Measurements from ENCODE around the gene XRCC2. TPM values are rescaled to one million over a fixed set of nuclear protein-coding genes. Genes with fewer than 3 reads are reported as not detected.

Gene XRCC2
- total and polyA plus RNA-seq, 2 donors from 2014 or later: 0.22 to 0.44 TPM

- Histone ChIP-seq H3K9ac (ENCODE audit: low read length in 3 of 3) (no peak overlapping the region), H3K4me3 (ENCODE audit: low read length in 3 of 3) (no peak overlapping the region), H3K27ac (ENCODE audit: low read depth in 2 of 2, low read length in 2 of 2) (no peak overlapping the region), H3K9me3 (ENCODE audit: control insufficient read depth in 2 of 3, insufficient read depth in 1 of 3, low read length in 3 of 3) (no peaks in the 10 kb centered on the region), H3K4me1 (ENCODE audit: control insufficient read depth in 2 of 3, insufficient read depth in 2 of 3, low read depth in 1 of 3, low read length in 3 of 3) (no peaks in the 10 kb centered on the region), H3K27me3 (ENCODE audit: control insufficient read depth, insufficient read depth, low read length) (no peaks in the 10 kb centered on the region), H3K36me3 (ENCODE audit: control insufficient read depth in 2 of 3, insufficient read depth in 3 of 3, low read length in 3 of 3) (no peaks in the 10 kb centered on the region)
- FAIRE-seq (no peak), DNase-seq (no peak)
- intact Hi-C loops (cut with DNase I): no loop called here
- TF ChIP-seq CTCF (IDR thresholded peaks at IDR 0.05; ENCODE audit: borderline replicate concordance, extremely low read depth, insufficient read depth): no peak
These were observed 7.4 kb upstream of the XRCC2 start for GRCh38 chr7:152683297-152683696.

GRCh38 chr7:152677808-152678670 is 2.1 kb upstream of the XRCC2 start:
- no peak overlapping the region for H3K27ac ChIP-seq (ENCODE audit: low read depth in 2 of 2, low read length in 2 of 2)

GRCh38 chr7:152674860-152675758 is 832 bp downstream of the XRCC2 start:
- Histone ChIP-seq H3K36me3 (ENCODE audit: control insufficient read depth in 2 of 3, insufficient read depth in 3 of 3, low read length in 3 of 3) (no peaks in the 10 kb centered on the region), H3K27me3 (ENCODE audit: control insufficient read depth, insufficient read depth, low read length) (no peaks in the 10 kb centered on the region), H3K27ac (ENCODE audit: low read depth in 2 of 2, low read length in 2 of 2) (no peak overlapping the region), H3K9ac (ENCODE audit: low read length in 3 of 3) (peak overlapping the region in 2 of 3 donors; percentile 9 to 22), H3K9me3 (ENCODE audit: control insufficient read depth in 2 of 3, insufficient read depth in 1 of 3, low read length in 3 of 3) (no peaks in the 10 kb centered on the region), H3K4me3 (ENCODE audit: low read length in 3 of 3) (peak overlapping the region; percentile 51 to 72 (median 71)), H3K4me1 (ENCODE audit: control insufficient read depth in 2 of 3, insufficient read depth in 2 of 3, low read depth in 1 of 3, low read length in 3 of 3) (peaks cover 0 to 4% (median 0%) of the 10 kb centered on the region in 3 donors)
- FAIRE-seq (no peak), DNase-seq (peak in 4 of 5 donors; percentile 15 to 61 (median 32))
- no peak for TF ChIP-seq CTCF (IDR thresholded peaks at IDR 0.05; ENCODE audit: borderline replicate concordance, extremely low read depth, insufficient read depth)
- intact Hi-C loops (cut with DNase I): no loop called here

More at GRCh38 chr7:152677808-152678670, 2.1 kb upstream of the XRCC2 start:
- no peak overlapping the region for H3K4me3 ChIP-seq (ENCODE audit: low read length in 3 of 3)
- FAIRE-seq: no peak
- H3K9me3 ChIP-seq (ENCODE audit: control insufficient read depth in 2 of 3, insufficient read depth in 1 of 3, low read length in 3 of 3): no peaks in the 10 kb centered on the region
- H3K27me3 ChIP-seq (ENCODE audit: control insufficient read depth, insufficient read depth, low read length): no peaks in the 10 kb centered on the region
- no peaks in the 10 kb centered on the region for H3K36me3 ChIP-seq (ENCODE audit: control insufficient read depth in 2 of 3, insufficient read depth in 3 of 3, low read length in 3 of 3)
- H3K4me1 ChIP-seq (ENCODE audit: control insufficient read depth in 2 of 3, insufficient read depth in 2 of 3, low read depth in 1 of 3, low read length in 3 of 3): peaks cover 0 to 4% (median 0%) of the 10 kb centered on the region in 3 donors
- no peak for DNase-seq
- TF ChIP-seq CTCF (IDR thresholded peaks at IDR 0.05; ENCODE audit: borderline replicate concordance, extremely low read depth, insufficient read depth): no peak
- intact Hi-C loops (cut with DNase I): no loop called here
- H3K9ac ChIP-seq (ENCODE audit: low read length in 3 of 3): no peak overlapping the region

Data from kidney (tissue), 14 donors.